H1 (cell line): ENCODE results near the gene SEPTIN2.

ENCODE experiments used
- CHD2 ChIP-seq: IDR thresholded peaks from 2 replicates; pipeline ENCODE4 v1.6.1; 2012; ENCODE audit warnings: low read length, improper control_type of control experiment
- CTCF ChIP-seq, 3 experiments: IDR thresholded peaks; 1 replicate in 2 of 3; 2 replicates in 1 of 3; pipeline versions ENCODE4 v1.5.1 to v1.6.1; 2011; ENCODE audit warnings: low read length in 3 of 3, mild to moderate bottlenecking in 3 of 3, inconsistent platforms in 2 of 3, low read depth in 1 of 3, moderate library complexity in 1 of 3; ENCODE audit not compliant: insufficient read depth in 1 of 3; ENCODE audit errors: control extremely low read depth in 1 of 3
- EP300 ChIP-seq, 2 experiments: IDR thresholded peaks; 1 replicate in 1 of 2; 2 replicates in 1 of 2; pipeline ENCODE4 v1.6.1; 2011 to 2012; ENCODE audit warnings: low read depth in 2 of 2, low read length in 2 of 2, mild to moderate bottlenecking in 2 of 2, borderline replicate concordance in 1 of 2, inconsistent platforms in 1 of 2, moderate library complexity in 1 of 2
- FOSL1 ChIP-seq: IDR thresholded peaks from 2 replicates; pipeline ENCODE4 v1.6.1; 2011; ENCODE audit warnings: mild to moderate bottlenecking, low read depth, low read length, moderate library complexity; ENCODE audit not compliant: insufficient read depth
- KDM1A ChIP-seq: fragments of 200-600, 300-600 bp; sonication (generic); IDR thresholded peaks from 2 replicates; pipeline ENCODE4 v1.7.1; 2016; ENCODE audit warnings: mild to moderate bottlenecking, low read length, borderline replicate concordance
- POLR2A ChIP-seq, 2 experiments: IDR thresholded peaks; 1 replicate in 1 of 2; 2 replicates in 1 of 2; pipeline ENCODE4 v1.6.1; 2011; ENCODE audit warnings: low read depth in 2 of 2, low read length in 2 of 2, mild to moderate bottlenecking in 2 of 2; ENCODE audit errors: control extremely low read depth in 1 of 2
- POLR2AphosphoS5 ChIP-seq: IDR thresholded peaks from 2 replicates; pipeline ENCODE4 v1.6.1; 2011; ENCODE audit warnings: low read depth, low read length
- RFX5 ChIP-seq: IDR thresholded peaks from 2 replicates; pipeline ENCODE4 v1.6.1; 2011; ENCODE audit warnings: low read depth, low read length, improper control_type of control experiment, borderline replicate concordance
- RNF2 ChIP-seq: fragments of 200-900, 300-1000 bp; sonication (generic); IDR thresholded peaks from 2 replicates; pipeline ENCODE4 v1.7.1; 2016; ENCODE audit warnings: borderline replicate concordance, low read depth, mild to moderate bottlenecking, antibody characterized with exemption, low read length; ENCODE audit not compliant: poor library complexity, severe bottlenecking; ENCODE audit errors: missing control alignments
- SUZ12 ChIP-seq: fragments of 200-600 bp; sonication (generic); IDR thresholded peaks from 2 replicates; pipeline ENCODE4 v1.6.1; 2012; ENCODE audit warnings: mild to moderate bottlenecking, inconsistent platforms, low read length, moderate library complexity, mixed read lengths
- TCF12 ChIP-seq: IDR thresholded peaks from 2 replicates; pipeline ENCODE4 v1.6.1; 2011; ENCODE audit warnings: low read depth, mild to moderate bottlenecking, low read length

GRCh38 chr2:241359481-241360045, 43.8 kb downstream of the SEPTIN2 start:
- TF ChIP-seq SUZ12 (no peak), TCF12 (no peak), KDM1A (no peak), POLR2A (IDR thresholded peaks at IDR 0.05; ENCODE audit: control extremely low read depth in 1 of 2, low read depth in 2 of 2, low read length in 2 of 2) (no peak), EP300 (IDR thresholded peaks at IDR 0.05; ENCODE audit: borderline replicate concordance in 1 of 2, low read depth in 2 of 2, low read length in 2 of 2) (no peak), CTCF (IDR thresholded peaks at IDR 0.05; ENCODE audit: control extremely low read depth in 1 of 3, insufficient read depth in 1 of 3, low read depth in 1 of 3, low read length in 3 of 3) (no peak), FOSL1 (no peak), CHD2 (no peak), POLR2AphosphoS5 (no peak), RFX5 (no peak), RNF2 (no peak)
